Ovary (tissue), 3 donors: Measurements from ENCODE around the gene LCN6.

Source experiments
- CTCF ChIP-seq, 3 donors: fragments of 450-650 bp in 2 of 3; fragments of 200-600 bp in 1 of 3; IDR thresholded peaks; one replicate each; pipeline versions ENCODE4 v1.5.1 to v1.8.0; 2016 to 2022; ENCODE audit warnings: antibody characterized with exemption in 3 of 3, mild to moderate bottlenecking in 1 of 3
- EP300 ChIP-seq: sonication (generic); formaldehyde crosslinking; IDR thresholded peaks from one replicate; pipeline ENCODE4 v1.6.1; 2017; ENCODE audit warnings: antibody characterized with exemption
- donor health status: DM: no; HTN: no; CAD: no.

GRCh38 chr9:136773386-136774044 lies 25.2 kb upstream of the LCN6 start:
- TF ChIP-seq EP300: no peak
- no peak for TF ChIP-seq CTCF (IDR thresholded peaks at IDR 0.05)
